ENCODE measurements around the gene GNB1. TPM values are rescaled to one million over a fixed set of nuclear protein-coding genes. Genes with fewer than 3 reads are reported as not detected.

The GNB1 gene
- total and polyA plus RNA-seq, 8 donors, result 42.3 to 160 (median 86.8) TPM

DNA sequence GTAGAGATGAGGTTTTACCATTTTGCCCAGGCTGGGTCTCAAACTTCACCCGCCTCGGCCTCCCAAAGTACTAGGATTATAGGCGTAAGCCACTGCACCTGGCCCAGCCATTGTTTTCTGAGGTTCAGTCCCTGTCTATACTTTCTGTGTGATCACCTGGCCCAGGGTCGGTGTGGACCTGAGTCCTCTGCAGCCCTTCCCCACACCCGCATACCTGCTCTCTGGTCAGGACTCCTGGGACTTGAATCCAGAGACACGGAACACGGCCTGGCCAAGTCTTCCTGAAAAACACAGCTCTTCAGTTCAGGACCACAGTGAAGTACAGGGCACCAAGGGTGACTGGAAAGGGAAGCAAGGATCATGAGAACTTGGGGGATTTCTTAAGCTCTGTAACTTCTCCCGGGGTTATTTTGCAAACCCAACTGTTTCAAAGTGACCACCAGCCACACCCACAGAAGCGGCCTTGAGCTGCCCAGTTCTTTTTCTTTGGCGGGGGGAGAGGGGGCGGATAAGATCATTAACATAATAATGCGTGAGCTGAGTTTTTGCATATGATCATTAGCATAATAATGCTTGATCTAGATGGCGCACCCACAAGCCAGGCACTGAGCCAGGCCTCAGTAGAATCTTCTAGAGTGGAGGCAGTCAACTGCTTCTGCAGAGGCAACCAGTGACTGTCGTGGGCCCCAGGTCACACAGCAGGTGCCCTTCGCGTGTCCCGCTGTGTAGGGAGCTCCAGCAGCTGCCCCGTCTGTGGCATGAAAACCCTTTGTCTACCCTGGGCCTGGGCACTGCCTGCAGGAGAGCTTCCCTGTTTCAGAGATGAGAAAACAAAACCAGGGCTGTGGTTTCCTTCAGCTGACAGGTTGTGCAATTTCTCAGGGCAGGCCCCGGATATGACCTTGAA lies 110.9 kb downstream of the GNB1 start:
- H3K27me3 ChIP-seq, result no peaks in the 10 kb centered on the region
- 53 to 57% methylated on average over 19 of the region's 19 CpGs for WGBS, 2 donors
- H3K9me3 ChIP-seq, result no peaks in the 10 kb centered on the region
- TF ChIP-seq, protein P1, sequence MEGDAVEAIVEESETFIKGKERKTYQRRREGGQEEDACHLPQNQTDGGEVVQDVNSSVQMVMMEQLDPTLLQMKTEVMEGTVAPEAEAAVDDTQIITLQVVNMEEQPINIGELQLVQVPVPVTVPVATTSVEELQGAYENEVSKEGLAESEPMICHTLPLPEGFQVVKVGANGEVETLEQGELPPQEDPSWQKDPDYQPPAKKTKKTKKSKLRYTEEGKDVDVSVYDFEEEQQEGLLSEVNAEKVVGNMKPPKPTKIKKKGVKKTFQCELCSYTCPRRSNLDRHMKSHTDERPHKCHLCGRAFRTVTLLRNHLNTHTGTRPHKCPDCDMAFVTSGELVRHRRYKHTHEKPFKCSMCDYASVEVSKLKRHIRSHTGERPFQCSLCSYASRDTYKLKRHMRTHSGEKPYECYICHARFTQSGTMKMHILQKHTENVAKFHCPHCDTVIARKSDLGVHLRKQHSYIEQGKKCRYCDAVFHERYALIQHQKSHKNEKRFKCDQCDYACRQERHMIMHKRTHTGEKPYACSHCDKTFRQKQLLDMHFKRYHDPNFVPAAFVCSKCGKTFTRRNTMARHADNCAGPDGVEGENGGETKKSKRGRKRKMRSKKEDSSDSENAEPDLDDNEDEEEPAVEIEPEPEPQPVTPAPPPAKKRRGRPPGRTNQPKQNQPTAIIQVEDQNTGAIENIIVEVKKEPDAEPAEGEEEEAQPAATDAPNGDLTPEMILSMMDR (IDR thresholded peaks at IDR 0.05), result no peak
- FAIRE-seq (no peak), ATAC-seq (peak in 2 of 4 donors; percentile 6 to 13), DNase-seq (peak in 2 of 6 donors; percentile 30 to 64)
- peaks cover 31 to 59% (median 31%) of the 10 kb centered on the region in 3 donors for H3K4me1 ChIP-seq
- intact Hi-C loops (cut with DNase I), result loop anchor here in 2 of 3 donors (10.0 kb wide), 2 partner anchors 105 to 115 kb away; partner anchors contain the start of gene GNB1 (in 1 of the 2)
- H3K27ac ChIP-seq, result peak overlapping the region in 3 of 4 donors; percentile 13 to 89 (median 89)
- peaks cover 0 to 2% (median under 1%) of the 10 kb centered on the region in 3 donors for H3K36me3 ChIP-seq
- peak overlapping the region in 1 of 4 donors; percentile 86 for H3K4me3 ChIP-seq

DNA sequence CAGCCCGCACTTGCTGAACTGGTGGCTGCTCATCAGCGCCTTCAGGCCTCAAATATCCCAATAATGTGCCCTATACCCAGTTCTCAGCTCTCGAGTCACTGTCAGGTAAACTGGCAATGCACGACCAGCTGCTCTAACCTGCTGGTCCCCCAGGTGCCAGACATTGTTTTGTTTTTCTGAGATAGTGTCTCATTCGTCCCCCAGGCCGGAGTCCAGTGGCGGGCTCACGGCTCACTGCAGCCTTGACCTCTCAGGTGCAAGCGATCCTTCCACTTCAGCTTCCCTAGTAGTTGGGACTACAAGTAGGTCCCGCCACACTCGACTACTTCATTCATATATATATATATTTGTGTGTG lies 111.6 kb downstream of the GNB1 start:
- 53 to 64% methylated on average over 11 of the region's 11 CpGs for WGBS, 2 donors
- Histone ChIP-seq H3K9me3 (no peaks in the 10 kb centered on the region), H3K36me3 (no peaks in the 10 kb centered on the region), H3K27me3 (no peaks in the 10 kb centered on the region), H3K27ac (peak overlapping the region; percentile 62 to 89 (median 82)), H3K4me3 (peak overlapping the region in 3 of 4 donors; percentile 70 to 86 (median 72)), H3K4me1 (peaks cover 31 to 59% (median 31%) of the 10 kb centered on the region in 3 donors)
- FAIRE-seq (no peak), ATAC-seq (no peak), DNase-seq (peak in 1 of 6 donors; percentile 37)
- intact Hi-C loops (cut with DNase I), result no loop called here
- TF ChIP-seq, protein P1 (IDR thresholded peaks at IDR 0.05), result no peak

DNA sequence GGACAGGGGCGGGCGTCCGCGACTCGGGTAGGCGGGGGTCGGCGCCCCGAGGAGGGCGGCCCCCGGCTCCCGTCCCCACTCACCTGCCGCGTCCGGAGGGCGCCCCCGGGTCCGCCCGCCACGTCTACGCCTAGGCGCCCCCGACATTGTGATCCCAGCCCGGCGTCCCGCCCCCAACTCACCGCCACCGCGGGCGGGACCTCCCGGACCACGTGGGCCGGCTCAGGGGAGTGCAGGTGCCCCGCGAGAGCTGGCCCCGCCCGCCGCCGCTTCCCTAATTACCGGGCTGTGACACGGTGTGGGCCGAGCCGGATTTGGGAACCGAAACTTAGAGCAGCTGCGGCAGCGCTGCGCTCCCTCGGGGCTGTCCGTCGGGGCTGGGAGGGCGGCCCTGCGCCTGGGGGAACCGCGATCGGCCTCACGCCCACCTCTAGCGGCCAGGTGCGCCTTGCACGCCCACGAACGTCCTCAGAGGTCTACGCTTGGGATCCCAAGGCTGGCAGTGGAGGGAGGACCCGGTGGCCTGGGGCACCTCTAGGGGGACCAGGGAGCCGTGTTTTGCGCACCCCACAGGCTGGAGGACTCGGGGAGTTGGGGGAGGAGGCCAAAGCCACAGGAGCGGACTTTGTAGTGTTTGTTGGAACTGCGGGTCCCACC lies 112.1 kb downstream of the GNB1 start:
- no peaks in the 10 kb centered on the region for H3K27me3 ChIP-seq
- H3K27ac ChIP-seq, result peak overlapping the region; percentile 62 to 89 (median 82)
- peaks cover 31 to 59% (median 31%) of the 10 kb centered on the region in 3 donors for H3K4me1 ChIP-seq
- WGBS, 2 donors, result 1 to 2% methylated on average over 65 to 68 of the region's 68 CpGs
- peak; percentile 57 to 66 (median 58) for ATAC-seq
- no peaks in the 10 kb centered on the region for H3K36me3 ChIP-seq
- no peak for FAIRE-seq
- intact Hi-C loops (cut with DNase I), result no loop called here
- H3K9me3 ChIP-seq, result no peaks in the 10 kb centered on the region
- TF ChIP-seq, protein P1 (IDR thresholded peaks at IDR 0.05), result no peak
- peak overlapping the region; percentile 65 to 86 (median 71) for H3K4me3 ChIP-seq
- peak; percentile 77 to 91 (median 86) for DNase-seq

DNA sequence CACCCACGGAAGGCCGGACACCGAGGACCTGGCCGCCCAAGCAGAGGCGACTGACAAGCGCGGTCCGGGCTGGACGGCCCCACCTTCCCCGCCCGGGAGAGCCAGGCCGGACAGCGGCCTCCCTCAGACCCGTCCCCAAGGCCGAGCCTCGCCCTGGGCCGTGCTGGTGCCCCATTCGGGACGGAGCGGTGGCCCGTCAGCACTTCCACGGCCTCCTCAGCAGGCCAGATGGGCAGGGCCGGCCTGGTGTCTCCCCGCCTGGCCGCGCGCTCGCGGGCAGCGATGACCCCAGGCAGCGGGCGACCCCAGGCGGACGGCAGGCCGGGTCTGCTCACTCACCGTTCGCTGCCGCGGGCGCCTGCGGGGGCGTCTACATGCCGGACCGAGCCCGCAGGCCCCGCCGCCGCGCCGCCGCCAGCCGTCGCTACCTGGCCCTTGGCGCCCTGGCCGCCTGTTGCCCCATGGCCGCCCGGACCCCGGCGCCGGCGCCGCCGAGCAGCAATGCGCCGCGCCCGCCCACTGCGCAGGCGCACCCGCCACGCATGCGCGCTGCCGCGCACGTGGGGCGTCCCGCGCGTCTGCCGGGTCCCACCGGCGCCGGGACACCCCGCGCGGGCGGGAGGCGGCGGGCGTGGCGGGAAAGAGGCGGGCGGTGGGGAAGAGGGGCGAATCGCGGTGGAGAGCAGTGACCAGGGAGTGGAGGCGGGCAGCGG lies 112.8 kb downstream of the GNB1 start, which contains the start of gene NADK:
NADK (minus strand) TSS at position 521 of the 713 bp plus-strand sequence. CDS start 13,064 bp downstream, outside the sequence.
- no peaks in the 10 kb centered on the region for H3K36me3 ChIP-seq
- H3K27ac ChIP-seq, result peak within 1 kb of the TSS; percentile 64 to 89 (median 82)
- 0 to 1% methylated on average over 84 to 99 of the region's 99 CpGs for WGBS, 2 donors
- peak; percentile 52 to 92 (median 78) for DNase-seq
- peak within 1 kb of the TSS; percentile 70 to 86 (median 79) for H3K4me3 ChIP-seq
- no peak for FAIRE-seq
- ATAC-seq, result peak; percentile 18 to 72 (median 50)
- H3K27me3 ChIP-seq, result no peaks in the 10 kb centered on the region
- no peaks in the 10 kb centered on the region for H3K9me3 ChIP-seq
- intact Hi-C loops (cut with DNase I), result no loop called here
- TF ChIP-seq, protein P1 (IDR thresholded peaks at IDR 0.05), result no peak
- peaks cover 25 to 55% (median 28%) of the 10 kb centered on the region in 3 donors for H3K4me1 ChIP-seq

Measured in pancreas (tissue), 10 donors.